GM13976 (cell line): ENCODE data around the gene FOLR1.

Experiments used
- DNase-seq: peaks from one replicate; pipeline ENCODE4 v3.0.0; 2012; ENCODE audit warnings: low spot score
- in situ Hi-C: fragments of 300-500 bp; cut with MboI; formaldehyde crosslinking; loops from one replicate; pipeline ENCODE4 v1.12.0; 2022; ENCODE audit warnings: low sequenced_read_pairs, mixed read lengths, inconsistent platforms; ENCODE audit not compliant: unreplicated experiment
- TF ChIP-seq, protein P1 (sequence below): IDR thresholded peaks from 2 replicates; pipeline ENCODE4 v1.5.1; 2012; ENCODE audit warnings: borderline replicate concordance, mild to moderate bottlenecking; ENCODE audit not compliant: insufficient read depth; ENCODE audit errors: extremely low read depth, missing control alignments, control extremely low read depth

FOLR1 gene

DNA sequence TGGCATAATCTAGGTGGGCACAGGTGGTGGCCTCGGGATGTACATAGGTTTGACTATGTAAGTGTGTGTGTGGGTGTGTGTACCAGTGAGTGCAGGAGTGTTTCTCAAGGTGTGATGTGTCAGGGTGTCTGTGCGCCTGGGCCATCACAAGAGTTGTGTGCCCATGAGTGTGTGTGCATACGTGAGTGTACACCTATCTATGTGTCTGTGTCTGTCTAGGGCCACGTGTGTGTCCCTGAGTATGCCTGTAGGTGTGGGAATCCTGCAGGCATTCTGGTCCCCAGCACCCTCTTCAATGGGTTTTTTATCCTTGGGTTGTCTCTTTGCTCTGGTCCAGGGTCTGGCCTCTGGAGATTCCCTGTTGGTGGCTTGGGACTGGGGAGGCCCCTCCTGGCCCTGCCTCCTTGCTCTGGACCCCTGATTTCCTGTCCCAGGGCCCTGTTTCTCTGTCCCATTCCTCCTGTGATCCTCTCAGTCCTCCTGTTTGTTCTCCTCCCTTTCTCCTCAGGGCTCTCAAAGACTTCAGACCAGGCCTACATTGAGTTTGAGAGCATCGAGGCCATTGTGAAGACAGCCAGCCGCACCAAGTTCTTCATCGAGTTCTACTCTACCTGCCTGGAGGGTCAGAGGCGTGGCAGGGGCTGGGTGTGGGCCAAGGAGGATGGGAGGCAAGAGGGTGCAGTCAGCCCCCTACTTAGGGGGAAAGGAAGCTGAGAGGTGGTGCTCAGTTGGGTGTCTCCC is 42.0 kb downstream of the FOLR1 start:
- in situ Hi-C loops, result no loop called here
- DNase-seq, result no peak
- TF ChIP-seq, protein P1, sequence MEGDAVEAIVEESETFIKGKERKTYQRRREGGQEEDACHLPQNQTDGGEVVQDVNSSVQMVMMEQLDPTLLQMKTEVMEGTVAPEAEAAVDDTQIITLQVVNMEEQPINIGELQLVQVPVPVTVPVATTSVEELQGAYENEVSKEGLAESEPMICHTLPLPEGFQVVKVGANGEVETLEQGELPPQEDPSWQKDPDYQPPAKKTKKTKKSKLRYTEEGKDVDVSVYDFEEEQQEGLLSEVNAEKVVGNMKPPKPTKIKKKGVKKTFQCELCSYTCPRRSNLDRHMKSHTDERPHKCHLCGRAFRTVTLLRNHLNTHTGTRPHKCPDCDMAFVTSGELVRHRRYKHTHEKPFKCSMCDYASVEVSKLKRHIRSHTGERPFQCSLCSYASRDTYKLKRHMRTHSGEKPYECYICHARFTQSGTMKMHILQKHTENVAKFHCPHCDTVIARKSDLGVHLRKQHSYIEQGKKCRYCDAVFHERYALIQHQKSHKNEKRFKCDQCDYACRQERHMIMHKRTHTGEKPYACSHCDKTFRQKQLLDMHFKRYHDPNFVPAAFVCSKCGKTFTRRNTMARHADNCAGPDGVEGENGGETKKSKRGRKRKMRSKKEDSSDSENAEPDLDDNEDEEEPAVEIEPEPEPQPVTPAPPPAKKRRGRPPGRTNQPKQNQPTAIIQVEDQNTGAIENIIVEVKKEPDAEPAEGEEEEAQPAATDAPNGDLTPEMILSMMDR, result no peak

DNA sequence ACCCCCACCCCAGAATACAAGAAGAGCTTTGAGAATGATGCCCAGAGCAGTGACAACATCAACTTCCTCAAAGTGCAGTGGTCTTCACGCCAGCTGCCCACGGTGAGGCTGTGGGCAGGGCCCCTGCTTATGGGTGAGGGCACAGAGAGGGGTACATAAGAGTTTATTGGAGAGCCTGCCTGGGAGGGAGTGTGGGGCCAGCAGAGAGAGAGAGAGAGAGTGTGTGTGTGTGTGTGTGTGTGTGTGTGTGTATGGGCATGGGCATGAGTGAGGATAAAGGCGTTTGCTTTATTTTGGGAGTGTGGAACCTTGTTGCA is 42.5 kb downstream of the FOLR1 start:
- in situ Hi-C loops, result no loop called here
- no peak for DNase-seq
- TF ChIP-seq, protein P1, result no peak

DNA sequence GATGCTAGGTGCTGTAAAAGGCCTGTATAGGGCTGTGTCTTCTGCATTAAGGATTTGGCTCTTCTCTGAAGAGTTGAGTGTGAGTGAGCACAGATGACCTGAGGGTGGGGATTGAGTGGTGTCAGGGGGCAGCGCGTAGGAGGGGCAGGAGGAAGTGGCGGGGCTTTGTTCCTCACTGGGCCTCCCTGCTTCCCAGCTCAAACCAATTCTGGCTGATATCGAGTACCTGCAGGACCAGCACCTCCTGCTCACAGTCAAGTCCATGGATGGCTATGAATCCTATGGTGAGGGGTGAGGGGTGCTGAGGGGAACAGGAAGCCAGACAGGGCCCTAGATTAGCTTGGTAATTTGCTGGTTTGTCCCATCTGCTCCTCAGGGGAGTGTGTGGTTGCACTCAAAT is 43.0 kb downstream of the FOLR1 start:
- in situ Hi-C loops, result no loop called here
- TF ChIP-seq, protein P1, result no peak
- no peak for DNase-seq

DNA sequence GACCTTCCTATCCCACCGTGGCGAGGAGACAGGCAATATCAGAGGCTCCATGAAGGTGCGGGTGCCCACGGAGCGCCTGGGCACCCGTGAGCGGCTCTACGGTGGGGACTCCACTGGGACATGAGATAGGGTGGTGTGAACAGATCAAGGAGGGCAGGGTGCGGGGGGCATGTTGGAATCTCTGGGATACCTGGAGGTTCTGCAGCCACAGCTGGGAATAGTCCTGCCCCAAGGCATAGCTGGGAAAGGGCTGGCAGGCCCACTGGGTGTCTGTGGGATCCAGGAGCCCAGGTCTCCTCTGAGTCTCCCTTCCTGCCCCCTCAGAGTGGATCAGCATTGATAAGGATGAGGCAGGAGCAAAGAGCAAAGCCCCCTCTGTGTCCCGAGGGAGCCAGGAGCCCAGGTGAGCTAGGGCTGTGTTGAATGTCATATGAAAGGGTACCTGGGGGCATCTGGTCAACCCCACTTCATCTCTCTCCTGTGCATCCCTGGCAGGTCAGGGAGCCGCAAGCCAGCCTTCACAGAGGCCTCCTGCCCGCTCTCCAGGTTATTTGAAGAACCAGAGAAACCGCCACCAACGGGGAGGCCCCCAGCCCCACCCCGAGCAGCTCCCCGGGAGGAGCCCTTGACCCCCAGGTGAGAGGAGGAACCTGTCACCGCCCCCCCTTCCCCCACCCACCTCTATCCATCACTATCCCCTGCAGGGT is 43.6 kb downstream of the FOLR1 start:
- TF ChIP-seq, protein P1, result no peak
- in situ Hi-C loops, result no loop called here
- DNase-seq, result no peak

DNA sequence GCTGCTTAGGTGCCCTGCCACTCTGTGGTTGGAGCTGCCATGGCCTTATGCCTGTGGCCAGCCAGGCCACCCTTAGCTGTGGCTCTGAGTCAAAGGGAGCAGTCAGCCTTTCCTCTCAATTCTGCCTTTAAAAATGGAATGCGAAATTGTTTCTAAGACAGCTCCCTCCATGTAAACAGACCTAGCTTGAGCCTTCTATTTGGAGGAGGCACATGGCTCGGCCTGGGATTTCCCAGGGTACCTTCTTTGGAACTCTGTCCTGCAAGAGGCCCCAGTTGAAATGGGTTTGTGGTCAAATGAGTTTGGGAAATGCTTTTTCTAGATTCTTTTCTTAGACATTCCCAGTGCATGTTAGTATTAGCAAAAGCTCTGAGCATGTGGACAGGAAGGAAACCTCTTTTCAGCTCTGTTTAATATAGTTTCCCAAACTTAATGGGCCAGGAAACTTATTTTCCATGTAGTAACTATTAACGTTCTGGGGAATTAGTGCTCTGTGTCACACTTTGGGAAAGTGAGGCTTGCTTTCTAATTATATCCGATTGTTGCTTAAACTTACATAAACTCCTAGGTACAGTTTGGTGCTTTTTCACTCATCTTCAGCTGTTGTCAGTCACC is 44.2 kb downstream of the FOLR1 start:
- TF ChIP-seq, protein P1, result no peak
- in situ Hi-C loops, result no loop called here

DNA sequence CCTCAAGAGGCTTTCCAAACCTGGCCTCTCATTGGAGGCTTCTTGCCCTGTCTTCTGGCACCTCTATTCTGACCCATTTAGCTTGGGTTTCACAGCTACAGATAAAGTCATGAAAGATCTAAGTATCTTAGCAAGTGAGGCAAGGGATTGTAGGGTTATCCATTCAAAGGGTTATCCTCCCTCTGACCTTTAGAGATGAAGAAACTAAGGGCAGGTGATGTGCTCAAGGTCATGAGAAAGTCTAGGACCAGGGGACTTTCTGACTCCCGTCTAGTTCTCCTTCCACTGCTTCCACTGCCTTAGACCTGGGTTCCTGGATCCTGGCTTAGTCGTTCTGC is 44.8 kb downstream of the FOLR1 start:
- TF ChIP-seq, protein P1, result no peak
- in situ Hi-C loops, result no loop called here
- no peak for DNase-seq

More for the DNA sequence above, 44.2 kb downstream of the FOLR1 start:
- DNase-seq, result no peak
